ENCODE results near the gene NAIF1. TPM values are rescaled to one million over a fixed set of nuclear protein-coding genes. Genes with fewer than 3 reads are reported as not detected.

NAIF1 gene
- total RNA-seq, 1 experiment from 2014 or later, result 14.6 TPM

GRCh38 chr9:128091571-128091970 is 24.5 kb upstream of the NAIF1 start:
- TF ChIP-seq TCF7L2 (IDR thresholded peaks at IDR 0.05; ENCODE audit: low read depth, low read length) (no peak), SIN3A (IDR thresholded peaks at IDR 0.05; ENCODE audit: borderline replicate concordance, insufficient read depth, low read depth, low read length) (no peak), POLR2AphosphoS5 (IDR thresholded peaks at IDR 0.05; ENCODE audit: low read depth, low read length) (no peak), CTCF (IDR thresholded peaks at IDR 0.05) (no peak), REST (IDR thresholded peaks at IDR 0.05; ENCODE audit: insufficient read depth in 1 of 2, low read depth in 2 of 2, low read length in 1 of 2) (no peak)
- no peak for DNase-seq (ENCODE audit: low read depth, low spot score)
- H3K4me3 ChIP-seq (ENCODE audit: low read depth in 2 of 2, low read length in 2 of 2), result peak overlapping the region in 1 of 2 experiments; percentile 13; a peak in 1 of 4 replicates
- H3K4me1 ChIP-seq (ENCODE audit: control insufficient read depth, insufficient read depth, low read length), result peaks cover 8% of the 10 kb centered on the region; the same call in 1 of the 2 replicates
- CTCF ChIA-PET, result interaction anchor here (0.6 kb wide), 2 partner anchors 11 to 47 kb away, joined by 5 to 9 read pairs; no protein-coding TSS in a partner anchor
- H3K36me3 ChIP-seq (ENCODE audit: control insufficient read depth, insufficient read depth, low read length), result no peaks in the 10 kb centered on the region
- no peaks in the 10 kb centered on the region for H3K9me3 ChIP-seq (ENCODE audit: control insufficient read depth, insufficient read depth, low read depth, low read length)
- POLR2A ChIA-PET, result no interaction called here
- intact Hi-C loops (cut with micrococcal nuclease; ENCODE audit: unreplicated experiment), result no loop called here
- no peaks in the 10 kb centered on the region for H3K27me3 ChIP-seq (ENCODE audit: control insufficient read depth, insufficient read depth, low read length)
- no TSS peak for BruUV-seq (replicated peaks)
- in situ Hi-C loops (cut with HindIII; ENCODE audit: low pct_unique_long_range_greater_than_20kb, low sequenced_read_pairs), result loop anchor here (25.0 kb wide), 1 partner anchor 154 kb away; the partner anchor contains the start of genes DPM2 and PIP5KL1
- no peak for ATAC-seq
- no peak overlapping the region for H3K27ac ChIP-seq (ENCODE audit: low read length)

- peak overlapping the region in 1 of 2 experiments; percentile 13; a peak in 1 of 4 replicates for H3K4me3 ChIP-seq (ENCODE audit: low read depth in 2 of 2, low read length in 2 of 2)
- H3K4me1 ChIP-seq (ENCODE audit: control insufficient read depth, insufficient read depth, low read length), result peaks cover 8% of the 10 kb centered on the region; the same call in 1 of the 2 replicates
- no peaks in the 10 kb centered on the region for H3K27me3 ChIP-seq (ENCODE audit: control insufficient read depth, insufficient read depth, low read length)
- intact Hi-C loops (cut with micrococcal nuclease; ENCODE audit: unreplicated experiment) (no loop called here), in situ Hi-C loops (cut with HindIII; ENCODE audit: low pct_unique_long_range_greater_than_20kb, low sequenced_read_pairs) (loop anchor here (25.0 kb wide), 1 partner anchor 154 kb away; the partner anchor contains the start of genes DPM2 and PIP5KL1)
- CTCF ChIA-PET, result interaction anchor here (0.6 kb wide), 2 partner anchors 11 to 47 kb away, joined by 5 to 9 read pairs; no protein-coding TSS in a partner anchor
- H3K27ac ChIP-seq (ENCODE audit: low read length), result no peak overlapping the region
- TF ChIP-seq POLR2AphosphoS5 (IDR thresholded peaks at IDR 0.05; ENCODE audit: low read depth, low read length) (no peak), SIN3A (IDR thresholded peaks at IDR 0.05; ENCODE audit: borderline replicate concordance, insufficient read depth, low read depth, low read length) (no peak), CTCF (IDR thresholded peaks at IDR 0.05) (no peak), REST (IDR thresholded peaks at IDR 0.05; ENCODE audit: insufficient read depth in 1 of 2, low read depth in 2 of 2, low read length in 1 of 2) (no peak), TCF7L2 (IDR thresholded peaks at IDR 0.05; ENCODE audit: low read depth, low read length) (no peak)
- no peak for DNase-seq (ENCODE audit: low read depth, low spot score)
- H3K9me3 ChIP-seq (ENCODE audit: control insufficient read depth, insufficient read depth, low read depth, low read length), result no peaks in the 10 kb centered on the region
- POLR2A ChIA-PET, result no interaction called here
- no TSS peak for BruUV-seq (replicated peaks)
- no peaks in the 10 kb centered on the region for H3K36me3 ChIP-seq (ENCODE audit: control insufficient read depth, insufficient read depth, low read length)
- ATAC-seq, result no peak
Observed at GRCh38 chr9:128091144-128091543, 24.0 kb upstream of the NAIF1 start.
